ENCODE results near the gene SMYD1.
"Not testable (repeated sequence)": the region's sequence is repeated elsewhere in the genome, so short reads cannot be mapped to it uniquely, and the experiment has no call there.

Gene SMYD1

GRCh38 chr2:88067598-88067997 is at the start of gene SMYD1:
Gene SMYD1, plus strand, starts transcription at chr2:88067825. Its CDS starts 40 bp downstream, at chr2:88067865.
- DNase-seq = no peak

- not testable (repeated sequence) for DNase-seq
These were observed 49.4 kb upstream of the SMYD1 start for GRCh38 chr2:88018077-88018805.

GRCh38 chr2:88018909-88019308 is 48.7 kb upstream of the SMYD1 start:
- DNase-seq = no peak

- no peak for DNase-seq
These were observed 47.6 kb upstream of the SMYD1 start for GRCh38 chr2:88019985-88020384.

- DNase-seq = no peak
These were observed 45.0 kb upstream of the SMYD1 start for GRCh38 chr2:88022669-88022921.

- DNase-seq = no peak
These were observed 43.1 kb upstream of the SMYD1 start for GRCh38 chr2:88024509-88024908.

GRCh38 chr2:88027697-88028389 is 39.8 kb upstream of the SMYD1 start:
- no peak for DNase-seq

- DNase-seq = no peak
These were observed 38.7 kb upstream of the SMYD1 start for GRCh38 chr2:88028931-88029330.

GRCh38 chr2:88032070-88032702 is 35.4 kb upstream of the SMYD1 start:
- DNase-seq = no peak

GRCh38 chr2:88036182-88036581 is 31.4 kb upstream of the SMYD1 start:
- no peak for DNase-seq

- no peak for DNase-seq
These were observed 31.0 kb upstream of the SMYD1 start for GRCh38 chr2:88036606-88037005.

- DNase-seq = no peak
These were observed 29.1 kb upstream of the SMYD1 start for GRCh38 chr2:88038263-88039105.

- DNase-seq = no peak
These were observed 25.1 kb upstream of the SMYD1 start for GRCh38 chr2:88042476-88042875.

- DNase-seq = not testable (repeated sequence)
These were observed 22.1 kb upstream of the SMYD1 start for GRCh38 chr2:88045561-88045960.

GRCh38 chr2:88048541-88048940 is 19.1 kb upstream of the SMYD1 start:
- no peak for DNase-seq

- no peak for DNase-seq
These were observed 18.0 kb upstream of the SMYD1 start for GRCh38 chr2:88049622-88050021.

GRCh38 chr2:88051792-88052191 is 15.8 kb upstream of the SMYD1 start:
- DNase-seq = no peak

GRCh38 chr2:88053296-88053695 is 14.3 kb upstream of the SMYD1 start:
- DNase-seq = no peak

GRCh38 chr2:88053934-88054781 is 13.5 kb upstream of the SMYD1 start:
- DNase-seq = no peak

GRCh38 chr2:88054782-88055370 is 12.7 kb upstream of the SMYD1 start:
- no peak for DNase-seq

GRCh38 chr2:88055371-88056128 is 12.1 kb upstream of the SMYD1 start, which contains the start of gene KRCC1:
Gene KRCC1, minus strand, starts transcription at chr2:88055783. Its CDS starts 27,220 bp downstream, at chr2:88028563.
- peak; percentile 93 for DNase-seq

Data from activated naive CD4-positive, alpha-beta T cell treated with anti-CD3 and anti-CD28 coated beads, Interleukin-2, amount 50 U/mL, for 16 hours (primary cell).